Cardiac muscle cell (in vitro differentiated cells and primary cell): ENCODE results near the gene DOHH. TPM values are rescaled to one million over a fixed set of nuclear protein-coding genes. Genes with fewer than 3 reads are reported as not detected.

Experiments
- DNase-seq, 2 donors: peaks; one replicate each; pipeline versions ENCODE4 v3.0.0 to v3.0.0-alpha.2; 2010 to 2017; ENCODE audit warnings: low read depth in 1 of 2, low spot score in 1 of 2
- H3K27ac ChIP-seq: fragments of 200-600 bp; sonication (generic); 2 replicates; pipeline ENCODE4 v1.5.1; 2016
- H3K27me3 ChIP-seq: fragments of 200-600 bp; sonication (generic); 2 replicates; pipeline ENCODE4 v1.6.0; 2016; ENCODE audit warnings: control low read depth
- H3K36me3 ChIP-seq: fragments of 200-600 bp; sonication (generic); 2 replicates; pipeline ENCODE4 v1.5.1; 2016; ENCODE audit warnings: control low read depth
- H3K4me1 ChIP-seq: fragments of 200-600 bp; sonication (generic); 2 replicates; pipeline ENCODE4 v1.8.1; 2017; ENCODE audit warnings: low read depth, mild to moderate bottlenecking, mixed run types
- H3K4me3 ChIP-seq: fragments of 200-600 bp; sonication (generic); 2 replicates; pipeline ENCODE4 v1.5.1; 2016; ENCODE audit warnings: mild to moderate bottlenecking
- H3K9me3 ChIP-seq: fragments of 200-600 bp; sonication (generic); 2 replicates; pipeline ENCODE4 v1.5.1; 2017; ENCODE audit warnings: low read depth, mild to moderate bottlenecking, control low read depth
- CTCF ChIP-seq: IDR thresholded peaks from 2 replicates; pipeline ENCODE4 v1.5.1; 2012; ENCODE audit warnings: low read depth, mild to moderate bottlenecking, low read length
- polyA plus RNA-seq: library from polyadenylated mRNA; unstranded; fragments of >200 nt; fragmentation: Nextera tagmentation; extraction: Ambion mirVana; gene quantifications from 2 replicates; pipeline ENCODE4 v1.2.1, GENCODE V29; 2016
- total RNA-seq: library from RNA; depleted of rRNA; stranded (reverse); fragments of >200 nt; gene quantifications from 2 replicates; pipeline ENCODE4 v1.2.3, GENCODE V29; 2016

Gene DOHH
- total and polyA plus RNA-seq, 2 experiments from 2014 or later = 16.2 to 21.0 TPM

- no peak for DNase-seq
- no peak overlapping the region for H3K27ac ChIP-seq
- no peak for TF ChIP-seq CTCF
- H3K36me3 ChIP-seq = no peaks in the 10 kb centered on the region
- no peaks in the 10 kb centered on the region for H3K4me1 ChIP-seq
- H3K9me3 ChIP-seq = no peaks in the 10 kb centered on the region
- no peaks in the 10 kb centered on the region for H3K27me3 ChIP-seq
- H3K4me3 ChIP-seq = no peak overlapping the region
Observed at GRCh38 chr19:3444695-3445234, 55.7 kb downstream of the DOHH start.

- no peaks in the 10 kb centered on the region for H3K9me3 ChIP-seq
- H3K36me3 ChIP-seq = no peaks in the 10 kb centered on the region
- H3K4me3 ChIP-seq = no peak overlapping the region
- H3K27ac ChIP-seq = no peak overlapping the region
- no peaks in the 10 kb centered on the region for H3K4me1 ChIP-seq
- DNase-seq = peak; percentile 40 to 52
- no peak for TF ChIP-seq CTCF
- H3K27me3 ChIP-seq = no peaks in the 10 kb centered on the region
Observed at GRCh38 chr19:3443840-3444694, 56.4 kb downstream of the DOHH start.

- no peak for TF ChIP-seq CTCF
- Histone ChIP-seq H3K36me3 (no peaks in the 10 kb centered on the region), H3K27me3 (no peaks in the 10 kb centered on the region)
Observed at GRCh38 chr19:3442487-3443071, 57.9 kb downstream of the DOHH start.

GRCh38 chr19:3441986-3442329, 58.5 kb downstream of the DOHH start:
- Histone ChIP-seq H3K4me3 (no peak overlapping the region), H3K36me3 (no peaks in the 10 kb centered on the region), H3K4me1 (no peaks in the 10 kb centered on the region), H3K27me3 (no peaks in the 10 kb centered on the region), H3K27ac (no peak overlapping the region), H3K9me3 (no peaks in the 10 kb centered on the region)
- DNase-seq = no peak
- no peak for TF ChIP-seq CTCF

More at GRCh38 chr19:3442487-3443071, 57.9 kb downstream of the DOHH start:
- DNase-seq = no peak
- H3K4me3 ChIP-seq = no peak overlapping the region
- H3K27ac ChIP-seq = no peak overlapping the region
- no peaks in the 10 kb centered on the region for H3K4me1 ChIP-seq
- no peaks in the 10 kb centered on the region for H3K9me3 ChIP-seq

- TF ChIP-seq CTCF = no peak
- Histone ChIP-seq H3K9me3 (no peaks in the 10 kb centered on the region), H3K27me3 (no peaks in the 10 kb centered on the region), H3K4me3 (no peak overlapping the region), H3K36me3 (no peaks in the 10 kb centered on the region), H3K4me1 (no peaks in the 10 kb centered on the region), H3K27ac (no peak overlapping the region)
- DNase-seq = no peak
Observed at GRCh38 chr19:3441089-3441985, 59.1 kb downstream of the DOHH start.

Other genes with a start within 250 kb of the DOHH start
- 29.4 and 46.1 TPM in 2 replicates for gene NFIC, start 134.1 kb downstream of the DOHH start, total RNA-seq
- gene NFIC, start 134.1 kb downstream of the DOHH start, polyA plus RNA-seq = 32.7 and 42.2 TPM in 2 replicates
- gene SMIM24, start 20.1 kb downstream of the DOHH start, total RNA-seq = 0.63 TPM in 1 of 2 replicates, not detected in the other
- 0.22 and 0.75 TPM in 2 replicates for gene SMIM24, start 20.1 kb downstream of the DOHH start, polyA plus RNA-seq
- gene SMIM44, start 17.2 kb downstream of the DOHH start, total RNA-seq = not detected in 2 replicates
- not detected in 2 replicates for gene SMIM44, start 17.2 kb downstream of the DOHH start, polyA plus RNA-seq
- 45.5 and 68.5 TPM in 2 replicates for gene FZR1, start 5.6 kb upstream of the DOHH start, total RNA-seq
- gene FZR1, start 5.6 kb upstream of the DOHH start, polyA plus RNA-seq = 48.6 and 70.7 TPM in 2 replicates
- 1.9 and 5.4 TPM in 2 replicates for gene TEKTIP1, start 38.5 kb upstream of the DOHH start, total RNA-seq
- gene TEKTIP1, start 38.5 kb upstream of the DOHH start, polyA plus RNA-seq = 4.0 and 5.9 TPM in 2 replicates
- gene MFSD12, start 56.9 kb upstream of the DOHH start, total RNA-seq = 89.0 and 110 TPM in 2 replicates
- gene MFSD12, start 56.9 kb upstream of the DOHH start, polyA plus RNA-seq = 51.5 and 71.8 TPM in 2 replicates
- 202 and 253 TPM in 2 replicates for gene HMG20B, start 72.3 kb upstream of the DOHH start, total RNA-seq
- gene HMG20B, start 72.3 kb upstream of the DOHH start, polyA plus RNA-seq = 154 and 177 TPM in 2 replicates
- gene GIPC3, start 84.8 kb upstream of the DOHH start, total RNA-seq = 0.28 and 0.54 TPM in 2 replicates
- 0.13 and 2.2 TPM in 2 replicates for gene GIPC3, start 84.8 kb upstream of the DOHH start, polyA plus RNA-seq
- 0.15 and 0.18 TPM in 2 replicates for gene TBXA2R, start 106.2 kb upstream of the DOHH start, total RNA-seq
- gene TBXA2R, start 106.2 kb upstream of the DOHH start, polyA plus RNA-seq = 0.40 and 1.0 TPM in 2 replicates
- 31.0 and 49.0 TPM in 2 replicates for gene CACTIN, start 126.1 kb upstream of the DOHH start, total RNA-seq
- gene CACTIN, start 126.1 kb upstream of the DOHH start, polyA plus RNA-seq = 19.4 and 20.1 TPM in 2 replicates
- gene PIP5K1C, start 199.8 kb upstream of the DOHH start, total RNA-seq = 24.1 and 28.4 TPM in 2 replicates
- 21.0 and 21.8 TPM in 2 replicates for gene PIP5K1C, start 199.8 kb upstream of the DOHH start, polyA plus RNA-seq
- 2.8 and 5.2 TPM in 2 replicates for gene TJP3, start 207.7 kb upstream of the DOHH start, total RNA-seq
- 3.0 and 5.0 TPM in 2 replicates for gene TJP3, start 207.7 kb upstream of the DOHH start, polyA plus RNA-seq